Measurements from ENCODE around the gene VSTM4.

VSTM4 gene

GRCh38 chr10:49001402-49001801 lies 113.9 kb downstream of the VSTM4 start:
- no peak for DNase-seq

GRCh38 chr10:49000437-49001398 lies 114.6 kb downstream of the VSTM4 start:
- no peak for DNase-seq

GRCh38 chr10:48999346-48999745 lies 116.0 kb downstream of the VSTM4 start:
- no peak for DNase-seq

- DNase-seq: no peak
Measured at GRCh38 chr10:48996329-48996728, 119.0 kb downstream of the VSTM4 start.

- no peak for DNase-seq
Measured at GRCh38 chr10:48993627-48994026, 121.7 kb downstream of the VSTM4 start.

DNA sequence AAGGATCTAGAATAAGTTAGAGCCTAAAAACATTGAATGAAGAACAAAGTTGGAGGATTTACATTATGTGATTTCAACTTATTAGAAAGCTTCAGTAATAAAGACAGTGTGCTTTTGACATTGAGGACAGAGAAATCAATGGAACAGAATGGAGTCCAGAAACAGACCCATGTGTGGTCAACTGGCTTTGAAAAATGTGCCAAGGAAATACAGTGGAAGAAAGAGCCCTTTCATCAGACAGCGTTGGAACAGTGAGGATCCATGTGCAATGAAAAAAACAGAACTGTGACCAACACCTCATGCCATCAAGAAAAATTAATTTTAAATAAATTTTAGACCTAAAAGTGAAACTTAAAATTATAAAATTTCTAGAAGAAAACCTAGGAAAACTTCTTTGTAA lies 125.1 kb downstream of the VSTM4 start:
- DNase-seq: no peak

GRCh38 chr10:48985621-48986158 lies 129.6 kb downstream of the VSTM4 start:
- DNase-seq: no peak

- peak; percentile 11 for DNase-seq
Measured at GRCh38 chr10:48983648-48984351, 131.5 kb downstream of the VSTM4 start.

DNA sequence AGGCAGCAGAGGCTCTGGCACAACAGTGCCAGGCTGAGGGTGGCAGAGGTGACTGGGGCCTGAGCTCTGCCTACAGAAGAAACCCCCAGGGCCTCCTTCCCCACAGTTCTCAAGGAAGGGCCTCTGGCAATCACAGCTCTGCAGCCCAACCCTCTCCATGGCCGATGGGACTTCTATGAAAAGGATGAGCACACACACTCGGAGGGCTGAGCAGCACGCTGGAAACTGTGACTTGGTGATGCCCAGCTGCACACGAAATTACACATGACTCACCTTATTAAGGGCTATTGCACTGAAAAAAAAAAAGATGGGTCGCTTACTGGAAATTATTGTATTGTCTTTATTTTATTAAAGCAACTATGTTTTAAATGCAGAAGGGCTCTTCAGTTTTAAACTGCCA lies 132.7 kb downstream of the VSTM4 start:
- DNase-seq: no peak

DNA sequence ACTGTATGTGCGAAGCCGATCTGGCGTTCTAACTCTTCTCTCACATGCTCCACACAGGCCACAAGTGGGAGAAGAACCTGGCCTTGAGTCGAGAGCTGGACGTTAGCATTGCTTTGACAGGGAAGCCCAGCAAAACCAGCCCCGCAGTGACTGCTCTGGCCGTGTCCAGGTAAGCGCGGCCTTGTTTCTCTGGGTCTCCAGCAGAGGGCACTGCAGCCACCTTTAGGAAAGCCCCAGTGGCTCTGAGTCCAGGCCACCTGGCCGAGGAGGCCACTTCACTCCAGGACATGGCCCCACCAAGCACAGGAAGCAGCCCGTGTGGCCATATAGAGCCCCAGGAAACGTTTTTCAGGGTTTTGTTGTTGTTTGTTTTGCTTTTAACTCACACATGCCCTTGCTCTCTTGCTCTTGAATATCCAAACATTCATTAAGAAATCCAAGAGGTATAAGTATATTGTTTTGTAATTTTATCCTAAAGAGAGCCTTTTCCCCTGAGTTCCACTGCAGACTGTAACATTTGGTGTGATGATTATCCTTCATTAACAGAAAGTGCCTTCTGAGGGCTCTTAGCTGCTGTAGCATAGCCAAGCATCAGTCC lies 133.9 kb downstream of the VSTM4 start:
- DNase-seq: peak; percentile 70

DNA sequence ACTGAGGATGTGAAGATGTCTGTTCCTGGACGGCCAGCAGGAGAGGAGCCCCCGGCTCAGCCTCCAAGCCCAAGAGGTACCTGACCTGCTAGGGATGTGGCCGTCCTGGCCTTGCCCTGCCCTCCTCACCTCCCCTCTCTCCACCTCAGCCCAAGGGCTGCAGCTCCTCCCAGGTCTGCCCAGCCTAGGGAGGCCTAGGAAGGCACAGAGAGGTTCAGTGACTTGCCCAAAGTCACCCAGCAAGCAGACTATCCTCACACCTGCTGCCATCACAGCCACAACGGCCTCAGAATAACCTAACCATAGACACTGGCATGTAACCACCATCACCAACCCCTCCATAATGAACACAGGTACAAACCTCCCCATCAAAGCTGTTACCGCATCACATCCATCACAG lies 137.0 kb downstream of the VSTM4 start:
- no peak for DNase-seq

DNA sequence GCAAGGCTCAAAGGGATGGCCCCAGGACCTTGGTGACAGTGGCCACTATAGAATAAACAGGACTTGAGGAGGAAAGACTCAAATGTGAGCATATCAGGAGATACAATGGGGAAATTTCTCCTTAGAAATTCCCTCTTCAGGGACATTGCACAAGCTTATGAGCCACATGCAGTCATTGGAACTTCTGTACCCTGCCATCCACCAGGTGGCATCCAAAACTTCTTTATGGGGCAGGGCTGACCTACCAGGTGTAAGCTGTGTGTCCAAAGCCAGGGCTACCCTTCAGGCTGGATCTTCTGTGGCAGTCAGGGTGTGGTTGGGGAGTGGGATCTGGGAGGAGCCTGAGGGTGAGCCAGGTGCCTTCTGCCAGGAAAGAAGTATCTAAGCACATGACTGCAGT lies 139.1 kb downstream of the VSTM4 start:
- peak; percentile 32 for DNase-seq

DNA sequence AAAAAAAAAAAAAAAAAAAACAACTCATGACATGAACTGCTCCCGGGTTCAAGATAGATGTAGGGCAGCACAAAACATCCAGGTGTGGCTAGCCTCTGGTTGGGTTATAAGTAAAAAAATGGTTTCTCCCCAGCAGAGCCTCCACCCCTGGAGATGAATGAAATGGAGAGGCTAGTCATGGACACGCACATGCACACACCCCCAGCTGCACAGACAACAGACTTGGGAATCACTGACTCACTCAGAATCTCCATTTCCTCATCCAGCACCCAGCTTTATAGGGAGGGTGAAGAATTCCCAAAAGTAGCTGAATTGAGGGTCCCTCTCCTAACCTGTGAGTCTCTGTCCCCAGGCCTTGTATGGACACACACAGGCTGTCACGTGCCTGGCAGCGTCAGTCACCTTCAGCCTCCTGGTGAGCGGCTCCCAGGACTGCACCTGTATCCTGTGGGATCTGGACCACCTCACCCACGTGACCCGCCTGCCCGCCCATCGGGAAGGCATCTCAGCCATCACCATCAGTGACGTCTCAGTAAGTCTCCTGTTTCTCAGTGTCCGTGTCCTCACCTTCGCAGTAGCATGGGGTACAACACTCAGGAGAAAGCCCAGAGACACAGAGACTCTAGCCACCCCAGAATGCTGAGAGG lies 140.7 kb downstream of the VSTM4 start:
- DNase-seq: no peak

- no peak for DNase-seq
Measured at GRCh38 chr10:48973065-48973464, 142.3 kb downstream of the VSTM4 start.

GRCh38 chr10:48970654-48971053 lies 144.7 kb downstream of the VSTM4 start:
- no peak for DNase-seq

DNA sequence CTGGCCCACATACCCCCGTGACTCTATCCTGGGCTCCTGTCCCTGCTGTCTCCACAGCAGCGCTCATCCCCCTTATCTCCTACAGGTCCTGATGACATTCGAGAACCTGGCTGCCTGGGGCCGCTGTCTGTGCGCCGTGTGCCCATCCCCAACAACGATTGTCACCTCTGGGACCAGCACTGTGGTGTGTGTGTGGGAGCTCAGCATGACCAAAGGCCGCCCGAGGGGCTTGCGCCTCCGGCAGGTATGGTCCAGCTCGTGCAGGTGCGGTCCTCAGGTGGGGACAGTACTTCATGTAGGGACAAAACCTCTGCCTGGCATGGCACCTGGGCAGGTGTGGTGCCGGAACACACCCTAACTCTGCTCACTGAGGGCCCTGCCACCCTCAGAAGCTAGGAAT lies 145.3 kb downstream of the VSTM4 start:
- DNase-seq: no peak

DNA sequence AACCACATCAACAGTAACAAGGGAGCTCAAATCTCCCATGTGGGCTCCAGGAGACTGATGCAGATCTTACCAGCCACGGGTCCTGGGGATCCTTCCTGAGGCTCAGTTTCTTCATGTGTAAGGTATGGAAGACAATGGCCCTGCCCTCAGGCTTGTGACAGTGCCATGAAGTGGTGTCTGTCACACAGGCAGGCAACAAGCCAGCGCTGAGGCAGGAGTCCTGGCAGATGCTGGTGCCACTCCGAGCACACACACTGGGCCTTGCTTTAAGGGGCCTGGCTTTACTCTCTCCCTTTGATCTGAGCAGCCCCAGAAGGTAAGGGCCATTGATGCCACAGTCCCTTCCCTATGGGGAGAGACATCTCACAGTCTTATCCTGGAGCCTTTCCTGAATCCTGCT lies 147.3 kb downstream of the VSTM4 start:
- DNase-seq: no peak

- DNase-seq: no peak
Measured at GRCh38 chr10:48965460-48965859, 149.9 kb downstream of the VSTM4 start.

All from OCI-M1 (cell line).